ENCODE data around the gene CNPY3.
"Not testable (repeated sequence)": the region's sequence is repeated elsewhere in the genome, so short reads cannot be mapped to it uniquely, and the experiment has no call there.

The CNPY3 gene

DNA sequence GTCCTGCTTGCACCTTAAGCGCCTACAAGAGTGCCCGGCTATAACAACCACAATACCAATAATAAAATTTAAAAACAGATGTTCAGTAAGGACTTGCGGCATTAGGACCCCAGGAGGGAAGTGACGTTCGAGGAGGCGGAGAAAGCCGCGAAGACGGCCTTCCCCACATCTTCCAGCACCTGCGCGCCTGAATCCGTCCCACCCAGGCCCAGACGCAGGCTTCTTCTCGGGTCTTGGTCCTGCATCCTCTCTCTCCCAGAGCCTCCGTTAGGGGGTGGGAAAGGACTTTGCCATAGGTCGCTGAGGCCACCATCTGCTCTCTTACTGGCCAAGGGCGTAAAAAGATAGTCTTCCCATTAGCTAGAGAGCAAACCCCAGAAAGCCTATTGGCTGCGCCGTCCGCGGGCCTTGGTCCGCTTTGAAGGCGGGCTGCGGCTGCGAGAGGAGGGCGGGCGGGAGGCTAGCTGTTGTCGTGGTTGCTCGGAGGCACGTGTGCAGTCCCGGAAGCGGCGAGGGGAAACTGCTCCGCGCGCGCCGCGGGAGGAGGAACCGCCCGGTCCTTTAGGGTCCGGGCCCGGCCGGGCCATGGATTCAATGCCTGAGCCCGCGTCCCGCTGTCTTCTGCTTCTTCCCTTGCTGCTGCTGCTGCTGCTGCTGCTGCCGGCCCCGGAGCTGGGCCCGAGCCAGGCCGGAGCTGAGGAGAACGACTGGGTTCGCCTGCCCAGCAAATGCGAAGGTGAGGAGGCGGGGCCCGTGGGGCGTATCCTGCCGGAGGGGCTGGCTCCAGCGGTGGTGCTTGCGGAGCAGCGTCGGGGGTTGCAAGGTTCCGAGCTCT, at the start of gene CNPY3:
TSS of gene CNPY3 (plus strand) at position 495 of the 835 bp plus-strand sequence. CDS start at position 586, 91 bp downstream.
- DNase-seq (ENCODE audit: low read depth in 2 of 2) = peak; percentile 73 to 76

- not testable (repeated sequence) for DNase-seq (ENCODE audit: low read depth in 2 of 2)
Observed at GRCh38 chr6:42880240-42880817, 49.0 kb upstream of the CNPY3 start.

DNA sequence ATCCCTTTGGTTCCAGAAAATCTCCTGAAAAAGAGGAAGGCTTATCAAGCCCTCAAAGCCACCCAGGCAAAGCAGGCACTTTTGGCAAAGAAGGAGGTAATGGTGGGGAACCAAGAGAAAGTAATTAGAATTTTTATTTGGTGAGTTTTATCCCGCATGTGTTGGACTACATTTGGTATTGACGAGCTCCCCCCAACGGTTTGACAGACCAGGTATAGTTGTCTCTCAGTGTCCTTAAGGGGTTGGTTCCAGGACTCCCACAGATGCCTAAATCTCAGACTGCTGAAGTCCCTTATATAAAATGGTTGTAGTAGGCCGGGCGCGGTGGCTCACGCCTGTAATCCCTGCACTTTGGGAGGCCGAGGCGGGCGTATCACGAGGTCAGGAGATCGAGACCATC, 48.4 kb upstream of the CNPY3 start:
- DNase-seq (ENCODE audit: low read depth in 2 of 2) = not testable (repeated sequence)

GRCh38 chr6:42885702-42886101, 43.6 kb upstream of the CNPY3 start:
- no peak for DNase-seq (ENCODE audit: low read depth in 2 of 2)

- not testable (repeated sequence) for DNase-seq (ENCODE audit: low read depth in 2 of 2)
Observed at GRCh38 chr6:42888201-42888600, 41.1 kb upstream of the CNPY3 start.

DNA sequence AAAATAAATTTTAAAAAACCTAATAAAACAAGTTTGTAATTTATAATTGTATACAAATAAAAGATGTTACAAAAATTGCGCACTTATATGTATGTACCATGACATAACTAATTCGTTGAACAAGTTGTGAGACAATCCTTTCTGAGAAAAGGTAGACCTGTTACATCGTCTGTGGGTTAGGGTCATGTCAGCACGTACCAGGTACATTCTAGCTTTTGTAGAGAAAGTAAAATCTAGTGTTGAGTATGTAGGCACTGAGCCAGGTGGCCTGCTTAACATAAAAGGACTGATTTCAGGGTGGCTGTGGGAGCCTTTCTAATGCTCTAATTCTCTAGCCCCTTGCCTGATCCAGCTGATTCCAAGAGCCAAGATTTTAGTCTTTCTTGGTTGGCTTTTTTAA, 39.5 kb upstream of the CNPY3 start:
- DNase-seq (ENCODE audit: low read depth in 2 of 2) = no peak

DNA sequence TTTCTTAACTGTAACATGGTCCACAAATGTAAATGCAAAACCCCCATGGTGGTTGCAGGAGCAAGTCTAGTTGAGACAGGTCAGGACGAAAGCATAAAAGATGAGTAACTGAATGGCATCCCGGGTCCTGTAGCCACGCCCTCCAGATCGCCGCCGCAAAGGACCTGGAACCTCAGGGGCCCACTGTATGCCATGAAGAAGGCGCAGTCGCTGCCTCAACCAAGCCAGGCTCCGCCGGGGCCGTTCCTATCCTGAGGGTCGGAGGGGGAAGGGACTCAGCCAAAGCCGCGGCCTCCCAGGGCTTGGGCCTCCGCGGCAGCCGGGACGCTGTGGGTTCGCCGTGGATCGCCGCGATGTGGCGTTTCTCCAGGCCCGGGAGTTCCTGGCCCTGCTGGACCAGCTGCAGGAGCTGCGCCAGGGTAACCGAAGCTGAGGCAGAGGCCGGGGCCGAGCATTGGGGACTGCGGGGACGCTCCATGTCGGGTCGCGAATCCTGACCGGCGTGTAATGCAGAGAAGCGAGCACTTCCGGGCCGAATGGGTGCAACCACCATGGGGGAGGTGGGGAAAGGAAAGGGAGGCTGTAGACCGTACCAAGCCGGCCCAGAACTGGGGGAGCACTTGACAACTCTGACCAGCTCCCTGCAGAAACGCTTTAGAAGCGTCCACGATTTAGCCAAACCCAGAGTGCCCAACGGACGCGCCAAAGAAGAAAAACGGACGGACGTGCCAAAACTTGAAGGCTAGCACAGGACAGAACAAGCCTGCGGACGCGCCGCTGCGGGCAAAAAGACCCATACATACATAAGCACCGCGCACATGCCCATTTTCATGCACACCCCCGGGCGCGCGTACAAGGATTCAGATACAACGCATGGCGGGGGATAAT, 38.7 kb upstream of the CNPY3 start:
- peak; percentile 70 to 75 for DNase-seq (ENCODE audit: low read depth in 2 of 2)

- DNase-seq (ENCODE audit: low read depth in 2 of 2) = no peak
Observed at GRCh38 chr6:42891199-42891722, 38.0 kb upstream of the CNPY3 start.

GRCh38 chr6:42894041-42894828, 35.0 kb upstream of the CNPY3 start:
- not testable (repeated sequence) for DNase-seq (ENCODE audit: low read depth in 2 of 2)

GRCh38 chr6:42896178-42896719, 33.0 kb upstream of the CNPY3 start:
- no peak for DNase-seq (ENCODE audit: low read depth in 2 of 2)

- peak; percentile 35 to 48 for DNase-seq (ENCODE audit: low read depth in 2 of 2)
Observed at GRCh38 chr6:42898891-42899361, 30.4 kb upstream of the CNPY3 start.

GRCh38 chr6:42899871-42900270, 29.4 kb upstream of the CNPY3 start:
- DNase-seq (ENCODE audit: low read depth in 2 of 2) = no peak

- DNase-seq (ENCODE audit: low read depth in 2 of 2) = peak; percentile 20 to 39
Observed at GRCh38 chr6:42901538-42901957, 27.7 kb upstream of the CNPY3 start.

DNA sequence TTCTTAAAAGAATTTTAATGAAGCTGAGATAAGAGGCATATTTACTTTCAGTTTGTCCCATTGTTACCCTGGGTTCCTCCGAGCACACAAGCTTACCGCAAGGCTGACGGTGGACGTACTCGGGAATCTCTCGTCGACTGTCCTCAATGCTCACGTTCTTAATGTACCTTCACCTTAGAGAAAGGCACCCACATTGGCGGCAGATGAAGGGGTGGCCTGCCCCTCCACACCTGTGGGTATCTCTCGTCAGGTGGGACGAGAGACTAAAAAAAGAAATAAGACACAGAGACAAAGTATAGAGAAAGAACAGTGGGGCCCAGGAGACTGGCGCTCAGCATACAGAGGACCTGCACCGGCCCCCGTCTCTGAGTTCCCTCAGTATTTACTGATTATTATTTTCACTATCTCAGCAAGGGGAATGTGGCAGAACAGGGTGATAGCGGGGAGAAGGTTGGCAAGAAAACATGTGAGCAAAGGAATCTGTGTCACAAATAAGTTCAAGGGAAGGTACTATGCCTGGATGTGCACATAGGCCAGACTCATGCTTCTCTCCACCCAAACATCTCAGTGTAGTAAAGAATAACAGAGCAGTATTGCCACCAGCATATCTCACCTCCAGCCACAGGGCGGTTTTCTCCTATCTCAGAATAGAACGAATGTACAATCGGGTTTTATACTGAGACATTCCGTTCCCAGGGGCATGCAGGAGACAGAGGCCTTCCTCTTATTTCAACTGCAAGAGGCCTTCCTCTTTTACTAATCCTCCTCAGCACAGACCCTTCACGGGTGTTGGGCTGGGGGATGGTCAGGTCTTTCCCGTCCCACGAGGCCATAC, 26.6 kb upstream of the CNPY3 start:
- DNase-seq (ENCODE audit: low read depth in 2 of 2) = not testable (repeated sequence)

GRCh38 chr6:42904467-42904866, 24.8 kb upstream of the CNPY3 start:
- no peak for DNase-seq (ENCODE audit: low read depth in 2 of 2)

DNA sequence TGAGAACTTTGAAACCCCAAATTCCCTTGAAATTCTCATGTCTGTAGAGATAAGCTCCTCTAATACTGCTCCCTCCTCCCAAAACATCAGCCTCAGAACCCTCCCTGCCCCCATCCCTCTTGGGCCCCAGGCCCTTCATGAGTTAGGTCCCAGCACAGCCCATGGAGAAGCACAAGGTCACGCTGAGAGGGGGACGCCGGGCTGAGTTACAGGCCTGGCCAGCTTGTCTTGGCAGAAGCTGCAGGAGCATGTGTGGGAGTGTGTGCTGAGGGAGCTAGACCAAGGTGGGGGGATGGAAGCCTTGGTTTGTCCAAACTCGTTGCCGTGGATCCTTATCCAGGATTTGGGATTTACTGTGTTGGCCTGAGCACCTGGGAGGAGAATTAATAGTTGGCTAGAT, 21.9 kb upstream of the CNPY3 start:
- DNase-seq (ENCODE audit: low read depth in 2 of 2) = no peak

GRCh38 chr6:42909835-42910234, 19.4 kb upstream of the CNPY3 start:
- DNase-seq (ENCODE audit: low read depth in 2 of 2) = no peak

DNA sequence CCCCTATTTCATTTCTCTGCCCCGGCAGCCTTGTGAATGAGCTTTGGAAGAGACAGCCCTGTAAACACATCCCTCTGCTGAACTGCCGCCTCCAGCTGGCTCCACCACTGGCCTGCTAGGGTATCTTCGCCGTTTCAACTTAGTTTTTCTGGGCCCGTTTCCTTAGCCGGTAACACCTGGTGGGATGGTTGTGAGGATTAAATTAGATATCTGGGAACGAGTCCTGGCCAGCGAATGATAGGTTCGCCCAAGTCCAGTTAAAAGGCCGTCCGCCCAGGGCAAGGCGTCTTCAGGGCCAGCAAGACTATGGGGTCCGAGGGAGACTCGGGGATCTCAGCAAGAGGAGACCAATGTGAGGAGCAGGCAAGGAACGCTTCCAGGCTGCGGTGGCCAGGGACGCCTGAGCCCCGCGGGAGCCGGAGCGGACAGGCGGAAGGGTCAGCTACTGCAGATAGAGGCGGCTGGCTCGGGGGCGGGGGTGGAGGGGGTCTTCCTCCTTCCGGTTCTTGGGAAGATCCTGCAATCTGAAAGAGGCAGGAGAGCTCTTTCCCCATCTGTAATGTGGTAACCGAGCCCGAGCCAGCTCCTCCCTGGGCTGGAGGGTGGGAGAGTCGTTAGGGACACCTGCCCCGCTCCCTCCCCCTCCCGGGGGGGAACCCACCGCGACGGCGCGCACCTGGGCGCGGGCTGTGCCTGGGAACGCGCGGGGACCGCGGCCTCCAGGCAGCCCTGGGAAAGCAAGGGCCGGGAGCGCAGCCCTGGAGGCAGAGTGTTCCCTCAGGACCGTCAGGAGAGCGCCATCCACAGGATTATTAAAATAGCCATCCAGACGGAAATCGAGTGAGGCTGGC, 17.9 kb upstream of the CNPY3 start:
- DNase-seq (ENCODE audit: low read depth in 2 of 2) = no peak

DNA sequence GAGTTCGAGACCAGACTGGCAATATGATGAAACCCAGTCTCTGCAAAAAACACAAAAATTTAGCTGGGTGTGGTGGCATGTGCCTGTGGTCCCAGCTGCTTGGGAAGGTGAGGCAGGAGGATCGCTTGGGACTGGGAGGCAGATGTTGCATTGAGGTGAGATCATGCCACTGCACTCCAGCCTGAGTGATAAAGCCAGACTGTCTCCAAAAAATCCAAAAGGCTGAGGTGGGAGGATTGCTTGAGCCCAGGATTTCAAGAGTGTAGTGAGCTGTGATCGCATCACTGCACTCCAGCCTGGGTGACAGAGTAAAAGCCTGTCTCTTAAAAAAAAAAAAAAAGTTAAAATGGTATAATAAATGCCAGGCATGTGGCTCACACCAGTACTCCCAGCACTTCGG, 14.7 kb upstream of the CNPY3 start:
- no peak for DNase-seq (ENCODE audit: low read depth in 2 of 2)

Measured in stimulated activated CD4-positive, alpha-beta T cell treated with anti-CD3 and anti-CD28 coated beads, Interleukin-1b, Interleukin-23, amount 100 ng/mL, for 1 hour (primary cell).